ENCODE results near the gene OOSP2. TPM values are rescaled to one million over a fixed set of nuclear protein-coding genes. Genes with fewer than 3 reads are reported as not detected.
"Not testable (repeated sequence)": the region's sequence is repeated elsewhere in the genome, so short reads cannot be mapped to it uniquely, and the experiment has no call there.

The OOSP2 gene
- total RNA-seq, 1 experiment from 2014 or later, result not detected

- POLR2A ChIA-PET, result no interaction called here
- Mint-ChIP-seq H3K27ac (ENCODE audit: low read depth, unreplicated experiment) (no peak overlapping the region), H3K9me3 (ENCODE audit: unreplicated experiment) (peaks cover 7% of the 10 kb centered on the region), H3K4me3 (ENCODE audit: unreplicated experiment) (no peak overlapping the region), H3K27me3 (ENCODE audit: insufficient read depth, unreplicated experiment) (no peaks in the 10 kb centered on the region), H3K36me3 (ENCODE audit: insufficient read depth, unreplicated experiment) (no peaks in the 10 kb centered on the region), H3K4me1 (ENCODE audit: insufficient read depth, unreplicated experiment) (no peaks in the 10 kb centered on the region)
- TF ChIP-seq CTCF (IDR thresholded peaks at IDR 0.05; ENCODE audit: unreplicated experiment), result no peak
- DNase-seq (ENCODE audit: unreplicated experiment), result no peak
- CTCF ChIA-PET, result interaction anchor here (0.5 to 0.7 kb wide), 2 partner anchors 44 to 589 kb away, joined by 3 read pairs; no protein-coding TSS in a partner anchor
- intact Hi-C loops (cut with micrococcal nuclease), result no loop called here
- no TSS peak for BruUV-seq (replicated peaks)
Measured at GRCh38 chr11:60018058-60018457, 22.2 kb upstream of the OOSP2 start.

- POLR2A ChIA-PET; H3K27me3 Mint-ChIP-seq (ENCODE audit: insufficient read depth, unreplicated experiment); H3K27ac Mint-ChIP-seq (ENCODE audit: low read depth, unreplicated experiment); H3K36me3 Mint-ChIP-seq (ENCODE audit: insufficient read depth, unreplicated experiment); intact Hi-C loops (cut with micrococcal nuclease); DNase-seq (ENCODE audit: unreplicated experiment); H3K4me1 Mint-ChIP-seq (ENCODE audit: insufficient read depth, unreplicated experiment); H3K4me3 Mint-ChIP-seq (ENCODE audit: unreplicated experiment); BruUV-seq (replicated peaks); H3K9me3 Mint-ChIP-seq (ENCODE audit: unreplicated experiment): not testable (repeated sequence)
- CTCF ChIA-PET, result interaction anchor here (0.6 to 0.7 kb wide), 2 partner anchors 89 to 246 kb away, joined by 3 to 6 read pairs; no protein-coding TSS in a partner anchor
Measured at GRCh38 chr11:60020376-60020775, 19.8 kb upstream of the OOSP2 start.

DNA sequence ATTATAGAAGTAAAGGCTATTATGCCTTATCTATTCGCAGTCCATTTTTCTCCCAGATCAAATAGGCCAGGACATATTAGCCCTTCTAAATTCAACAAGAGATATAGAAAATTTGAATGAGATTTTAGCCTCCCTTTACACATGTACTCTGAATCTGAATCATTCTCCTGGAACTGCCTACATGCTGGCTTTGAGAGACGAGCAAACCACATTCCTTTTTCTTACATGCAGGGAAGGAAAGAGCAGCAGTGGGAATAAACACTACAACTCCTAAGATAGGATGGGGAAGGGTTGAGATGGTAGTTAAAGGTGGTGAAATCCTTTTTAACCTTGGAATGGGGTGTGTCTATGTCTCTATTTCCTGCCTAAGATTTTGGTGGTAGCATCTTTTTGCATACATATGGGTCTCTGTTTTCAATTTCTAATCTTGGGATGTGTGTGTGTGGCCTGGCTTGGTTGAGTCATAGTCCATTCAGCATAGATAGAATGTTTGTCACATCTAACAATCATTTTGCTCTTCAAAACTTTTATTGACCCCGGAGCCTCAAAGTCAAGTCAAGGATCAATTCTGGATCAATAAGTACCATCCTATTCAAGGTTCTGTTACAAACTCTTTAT, 11.1 kb upstream of the OOSP2 start:
- H3K27me3 Mint-ChIP-seq (ENCODE audit: insufficient read depth, unreplicated experiment), result peaks cover 4% of the 10 kb centered on the region
- intact Hi-C loops (cut with micrococcal nuclease), result no loop called here
- BruUV-seq (replicated peaks), result no TSS peak
- ChIA-PET POLR2A (no interaction called here), CTCF (no interaction called here)
- no peaks in the 10 kb centered on the region for H3K9me3 Mint-ChIP-seq (ENCODE audit: unreplicated experiment)
- no peak overlapping the region for H3K4me3 Mint-ChIP-seq (ENCODE audit: unreplicated experiment)
- H3K4me1 Mint-ChIP-seq (ENCODE audit: insufficient read depth, unreplicated experiment), result no peaks in the 10 kb centered on the region
- no peaks in the 10 kb centered on the region for H3K36me3 Mint-ChIP-seq (ENCODE audit: insufficient read depth, unreplicated experiment)
- no peak for TF ChIP-seq CTCF (IDR thresholded peaks at IDR 0.05; ENCODE audit: unreplicated experiment)
- no peak for DNase-seq (ENCODE audit: unreplicated experiment)
- H3K27ac Mint-ChIP-seq (ENCODE audit: low read depth, unreplicated experiment), result no peak overlapping the region

GRCh38 chr11:60050422-60050821, 10.2 kb downstream of the OOSP2 start:
- POLR2A ChIA-PET; H3K9me3 Mint-ChIP-seq (ENCODE audit: unreplicated experiment); H3K4me3 Mint-ChIP-seq (ENCODE audit: unreplicated experiment); BruUV-seq (replicated peaks); H3K4me1 Mint-ChIP-seq (ENCODE audit: insufficient read depth, unreplicated experiment); H3K36me3 Mint-ChIP-seq (ENCODE audit: insufficient read depth, unreplicated experiment); CTCF ChIA-PET; H3K27ac Mint-ChIP-seq (ENCODE audit: low read depth, unreplicated experiment); intact Hi-C loops (cut with micrococcal nuclease); DNase-seq (ENCODE audit: unreplicated experiment): not testable (repeated sequence)
- peaks cover 29% of the 10 kb centered on the region for H3K27me3 Mint-ChIP-seq (ENCODE audit: insufficient read depth, unreplicated experiment)

- H3K4me3 Mint-ChIP-seq (ENCODE audit: unreplicated experiment); intact Hi-C loops (cut with micrococcal nuclease); DNase-seq (ENCODE audit: unreplicated experiment); H3K4me1 Mint-ChIP-seq (ENCODE audit: insufficient read depth, unreplicated experiment); BruUV-seq (replicated peaks); POLR2A ChIA-PET; CTCF ChIA-PET; H3K9me3 Mint-ChIP-seq (ENCODE audit: unreplicated experiment); H3K36me3 Mint-ChIP-seq (ENCODE audit: insufficient read depth, unreplicated experiment); H3K27ac Mint-ChIP-seq (ENCODE audit: low read depth, unreplicated experiment): not testable (repeated sequence)
- peaks cover 27% of the 10 kb centered on the region for H3K27me3 Mint-ChIP-seq (ENCODE audit: insufficient read depth, unreplicated experiment)
Measured at GRCh38 chr11:60050839-60051238, 10.6 kb downstream of the OOSP2 start.

Measured in MCF 10A (cell line).